PC-3 (cell line): Measurements from ENCODE around the gene MAD1L1. TPM values are rescaled to one million over a fixed set of nuclear protein-coding genes. Genes with fewer than 3 reads are reported as not detected.

Source experiments
- ATAC-seq: fragments of 200-7000 bp; cut with Tn5 transposase; 2 replicates; pipeline ENCODE4 v1.9.1; 2020; ENCODE audit warnings: mild to moderate bottlenecking, moderate library complexity
- BruUV-seq: library from RNA; stranded (reverse); fragments of 400-500 nt; replicated peaks from 2 replicates; lab custom pipeline; 2021; lab: Mats Ljungman, UMichigan
- CTCF ChIA-PET: fragments of 300-600 bp; sonication (Branson Sonifier 250); formaldehyde crosslinking; loops from one replicate; lab custom pipeline; 2022; ENCODE audit warnings: antibody characterized with exemption; lab: Charles Lee
- POLR2A ChIA-PET: fragments of 300-600 bp; sonication (Branson Sonifier 250); formaldehyde crosslinking; loops from one replicate; lab custom pipeline; 2022; ENCODE audit warnings: antibody characterized with exemption; ENCODE audit not compliant: unreplicated experiment; lab: Charles Lee
- DNase-seq: peaks from one replicate; pipeline ENCODE4 v3.0.0-alpha.2; 2015
- H2AFZ ChIP-seq: fragments of 300-600 bp; sonication (generic); 2 replicates; pipeline ENCODE4 v1.6.0; 2016; ENCODE audit warnings: antibody characterized with exemption, low read length
- H3F3A ChIP-seq: fragments of 300-600 bp; sonication (generic); one replicate; pipeline ENCODE4 v1.6.0; 2017; ENCODE audit warnings: antibody characterized with exemption, low read length, control low read depth, mild to moderate bottlenecking; ENCODE audit not compliant: unreplicated experiment
- H3K27ac ChIP-seq: fragments of 300-600 bp; sonication (generic); 2 replicates; pipeline ENCODE4 v1.5.1; 2016; ENCODE audit warnings: mild to moderate bottlenecking, low read length
- H3K27me3 ChIP-seq: fragments of 300-600 bp; sonication (generic); 2 replicates; pipeline ENCODE4 v1.6.1; 2016; ENCODE audit warnings: low read length, mixed read lengths
- H3K36me3 ChIP-seq: fragments of 300-600 bp; sonication (generic); 2 replicates; pipeline ENCODE4 v1.6.1; 2016; ENCODE audit warnings: low read depth, mixed run types, low read length, mixed read lengths
- H3K4me1 ChIP-seq: fragments of 300-600 bp; sonication (generic); 2 replicates; pipeline ENCODE4 v1.5.1; 2016; ENCODE audit warnings: low read length; ENCODE audit not compliant: insufficient read depth
- H3K4me2 ChIP-seq: fragments of 300-600 bp; sonication (generic); 2 replicates; pipeline ENCODE4 v1.6.0; 2016; ENCODE audit warnings: low read length
- H3K4me3 ChIP-seq: fragments of 300-600 bp; sonication (generic); 2 replicates; pipeline ENCODE4 v1.5.1; 2016; ENCODE audit warnings: mild to moderate bottlenecking, low read length, mixed read lengths
- H3K79me2 ChIP-seq: fragments of 300-600 bp; sonication (generic); 2 replicates; pipeline ENCODE4 v1.6.1; 2017; ENCODE audit warnings: low read length, mixed read lengths
- H3K9ac ChIP-seq: fragments of 300-600 bp; sonication (generic); 2 replicates; pipeline ENCODE4 v1.6.0; 2016; ENCODE audit warnings: mild to moderate bottlenecking, low read length
- H3K9me2 ChIP-seq: fragments of 300-600 bp; sonication (generic); replicated peaks from 2 replicates; pipeline ENCODE4 v1.6.1; 2016; ENCODE audit warnings: mixed run types, low read length, mixed read lengths
- H3K9me3 ChIP-seq: fragments of 300-600 bp; sonication (generic); 2 replicates; pipeline ENCODE4 v1.6.1; 2016; ENCODE audit warnings: low read length, mixed read lengths
- H4K20me1 ChIP-seq: fragments of 300-600 bp; sonication (generic); 2 replicates; pipeline ENCODE4 v1.6.1; 2016; ENCODE audit warnings: low read length, mixed read lengths
- EZH2 ChIP-seq: fragments of 300-600 bp; sonication (generic); IDR thresholded peaks from one replicate; pipeline ENCODE4 v1.6.1; 2017; ENCODE audit warnings: antibody characterized with exemption, mild to moderate bottlenecking, low read length; ENCODE audit not compliant: unreplicated experiment
- EZH2phosphoT487 ChIP-seq: fragments of 300-600 bp; sonication (generic); IDR thresholded peaks from 2 replicates; pipeline ENCODE4 v1.6.1; 2018; ENCODE audit warnings: mild to moderate bottlenecking, antibody characterized with exemption, low read length, borderline replicate concordance
- intact Hi-C: fragments of 100-400 bp; cut with micrococcal nuclease; formaldehyde crosslinking; loops from 2 replicates; pipeline ENCODE4 v1.9.0; 2023
- total RNA-seq: library from RNA; depleted of rRNA; stranded (reverse); fragments of >200 nt; gene quantifications from 2 replicates; pipeline ENCODE4 v1.2.3, GENCODE V29; 2014
- TF ChIP-seq, protein P1 (sequence below): fragments of 300-600 bp; sonication (generic); conservative IDR thresholded peaks from 2 replicates; pipeline ENCODE4 v1.5.1; 2017; ENCODE audit warnings: antibody characterized with exemption, low read depth, mild to moderate bottlenecking, low read length

The MAD1L1 gene
- total RNA-seq, 1 experiment from 2014 or later, result 88.4 TPM

DNA sequence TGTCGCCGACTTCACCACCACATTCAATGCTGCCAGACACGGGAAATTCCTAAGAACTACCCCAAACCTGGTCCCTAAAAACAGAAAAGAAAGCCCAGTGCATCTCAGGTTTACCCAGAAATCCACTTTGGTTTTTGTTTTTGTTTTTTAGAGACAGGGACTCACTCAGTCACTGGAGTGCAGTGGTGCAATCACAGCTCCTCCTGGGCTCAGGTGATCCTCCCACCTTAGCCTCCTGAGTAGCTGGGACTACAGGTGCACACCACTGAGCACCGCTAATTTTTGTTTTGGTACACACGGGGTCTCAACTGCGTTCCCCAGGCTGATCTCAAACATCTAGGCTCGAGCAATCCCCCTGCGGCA lies 22.8 kb downstream of the MAD1L1 start:
- intact Hi-C loops, result loop anchor here (5.0 kb wide), 2 partner anchors 53 to 548 kb away; no protein-coding TSS in a partner anchor
- no peaks in the 10 kb centered on the region for H3K79me2 ChIP-seq
- peaks cover 21% of the 10 kb centered on the region for H3K36me3 ChIP-seq
- no peaks in the 10 kb centered on the region for H3K9me2 ChIP-seq
- no peak overlapping the region for H2AFZ ChIP-seq
- no peaks in the 10 kb centered on the region for H3K4me1 ChIP-seq
- no peaks in the 10 kb centered on the region for H3K9me3 ChIP-seq
- H3K9ac ChIP-seq, result no peak overlapping the region
- TF ChIP-seq EZH2phosphoT487 (no peak), EZH2 (no peak)
- TF ChIP-seq, protein P1, sequence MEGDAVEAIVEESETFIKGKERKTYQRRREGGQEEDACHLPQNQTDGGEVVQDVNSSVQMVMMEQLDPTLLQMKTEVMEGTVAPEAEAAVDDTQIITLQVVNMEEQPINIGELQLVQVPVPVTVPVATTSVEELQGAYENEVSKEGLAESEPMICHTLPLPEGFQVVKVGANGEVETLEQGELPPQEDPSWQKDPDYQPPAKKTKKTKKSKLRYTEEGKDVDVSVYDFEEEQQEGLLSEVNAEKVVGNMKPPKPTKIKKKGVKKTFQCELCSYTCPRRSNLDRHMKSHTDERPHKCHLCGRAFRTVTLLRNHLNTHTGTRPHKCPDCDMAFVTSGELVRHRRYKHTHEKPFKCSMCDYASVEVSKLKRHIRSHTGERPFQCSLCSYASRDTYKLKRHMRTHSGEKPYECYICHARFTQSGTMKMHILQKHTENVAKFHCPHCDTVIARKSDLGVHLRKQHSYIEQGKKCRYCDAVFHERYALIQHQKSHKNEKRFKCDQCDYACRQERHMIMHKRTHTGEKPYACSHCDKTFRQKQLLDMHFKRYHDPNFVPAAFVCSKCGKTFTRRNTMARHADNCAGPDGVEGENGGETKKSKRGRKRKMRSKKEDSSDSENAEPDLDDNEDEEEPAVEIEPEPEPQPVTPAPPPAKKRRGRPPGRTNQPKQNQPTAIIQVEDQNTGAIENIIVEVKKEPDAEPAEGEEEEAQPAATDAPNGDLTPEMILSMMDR, result no peak
- H3K4me2 ChIP-seq, result no peak overlapping the region
- no peak overlapping the region for H3K4me3 ChIP-seq
- ATAC-seq, result no peak
- no peak overlapping the region for H3K27ac ChIP-seq
- POLR2A ChIA-PET, result no interaction called here
- H3F3A ChIP-seq, result no peaks in the 10 kb centered on the region
- no peak for DNase-seq
- CTCF ChIA-PET, result interaction anchor here (0.6 kb wide), 1 partner anchor 38 kb away, joined by 3 read pairs; no protein-coding TSS in a partner anchor
- no peaks in the 10 kb centered on the region for H3K27me3 ChIP-seq
- no peaks in the 10 kb centered on the region for H4K20me1 ChIP-seq
- BruUV-seq, result no TSS peak

- H3K27ac ChIP-seq, result no peak overlapping the region
- peaks cover 21% of the 10 kb centered on the region for H3K36me3 ChIP-seq
- no peak overlapping the region for H3K9ac ChIP-seq
- H3K9me3 ChIP-seq, result no peaks in the 10 kb centered on the region
- no peak overlapping the region for H2AFZ ChIP-seq
- H3K27me3 ChIP-seq, result no peaks in the 10 kb centered on the region
- DNase-seq (peak; percentile 31), ATAC-seq (peak; percentile 69)
- H3K4me2 ChIP-seq, result no peak overlapping the region
- H3K9me2 ChIP-seq, result no peaks in the 10 kb centered on the region
- no peaks in the 10 kb centered on the region for H3K4me1 ChIP-seq
- CTCF ChIA-PET, result interaction anchor here (0.6 kb wide), 1 partner anchor 39 kb away, joined by 3 read pairs; no protein-coding TSS in a partner anchor
- POLR2A ChIA-PET, result no interaction called here
- TF ChIP-seq, protein P1, result peak; percentile 63
- TF ChIP-seq EZH2phosphoT487, result no peak
- no peak for TF ChIP-seq EZH2
- H4K20me1 ChIP-seq, result no peaks in the 10 kb centered on the region
- H3K79me2 ChIP-seq, result no peaks in the 10 kb centered on the region
- BruUV-seq, result no TSS peak
- no peak overlapping the region for H3K4me3 ChIP-seq
- no peaks in the 10 kb centered on the region for H3F3A ChIP-seq
- intact Hi-C loops, result loop anchor here (5.0 kb wide), 2 partner anchors 52 to 547 kb away; no protein-coding TSS in a partner anchor
Measured at GRCh38 chr7:2209146-2209960, 23.4 kb downstream of the MAD1L1 start.

GRCh38 chr7:2208712-2209111 lies 24.0 kb downstream of the MAD1L1 start:
- Histone ChIP-seq H3K9me2 (no peaks in the 10 kb centered on the region), H2AFZ (no peak overlapping the region), H3K9me3 (no peaks in the 10 kb centered on the region), H3K4me2 (no peak overlapping the region), H3K79me2 (no peaks in the 10 kb centered on the region), H3K4me1 (no peaks in the 10 kb centered on the region), H3K9ac (no peak overlapping the region), H4K20me1 (no peaks in the 10 kb centered on the region), H3K27ac (no peak overlapping the region), H3K4me3 (no peak overlapping the region), H3K36me3 (peaks cover 21% of the 10 kb centered on the region), H3F3A (no peaks in the 10 kb centered on the region), H3K27me3 (no peaks in the 10 kb centered on the region)
- intact Hi-C loops, result loop anchor here (5.0 kb wide), 2 partner anchors 51 to 546 kb away; no protein-coding TSS in a partner anchor
- DNase-seq (no peak), ATAC-seq (no peak)
- POLR2A ChIA-PET, result no interaction called here
- CTCF ChIA-PET, result no interaction called here
- BruUV-seq, result no TSS peak
- TF ChIP-seq EZH2, result no peak
- TF ChIP-seq, protein P1, result no peak
- TF ChIP-seq EZH2phosphoT487, result no peak
